HL-60 (cell line): ENCODE measurements around the gene BMAL1.

Experiments used
- DNase-seq, 2 experiments: peaks; one replicate each; pipeline ENCODE4 v3.0.0-alpha.2; 2010 to 2020; ENCODE audit warnings: low read depth in 1 of 2, low spot score in 1 of 2
- H3K27ac ChIP-seq: fragments of 250-450 bp; sonication (Bioruptor Pico); replicated peaks from 2 replicates; pipeline ENCODE4 v1.5.1; 2020; ENCODE audit warnings: mild to moderate bottlenecking, moderate library complexity
- H3K27me3 ChIP-seq: fragments of 250-450 bp; sonication (Bioruptor Pico); 2 replicates; pipeline ENCODE4 v1.5.1; 2021; ENCODE audit warnings: mild to moderate bottlenecking, moderate library complexity; ENCODE audit not compliant: insufficient read depth, poor library complexity, severe bottlenecking
- H3K4me3 ChIP-seq: replicated peaks from 2 replicates; pipeline ENCODE4 v1.5.1; 2011; ENCODE audit warnings: mild to moderate bottlenecking, control low read depth, low read length; ENCODE audit not compliant: insufficient read depth
- CTCF ChIP-seq: IDR thresholded peaks from one replicate; pipeline ENCODE4 v1.5.1; 2011; ENCODE audit warnings: low read length, control low read depth, inconsistent platforms; ENCODE audit not compliant: insufficient read depth
- GABPA ChIP-seq: IDR thresholded peaks from 2 replicates; pipeline ENCODE4 v1.6.1; 2012; ENCODE audit warnings: low read depth
- POLR2AphosphoS5 ChIP-seq: IDR thresholded peaks from 2 replicates; pipeline ENCODE4 v1.6.1; 2012; ENCODE audit warnings: low read depth
- REST ChIP-seq: IDR thresholded peaks from 2 replicates; pipeline ENCODE4 v1.6.1; 2012; ENCODE audit warnings: low read depth; ENCODE audit not compliant: insufficient replicate concordance
- SPI1 ChIP-seq: IDR thresholded peaks from 2 replicates; pipeline ENCODE4 v1.6.1; 2012; ENCODE audit warnings: low read depth, mild to moderate bottlenecking, borderline replicate concordance

Gene BMAL1

GRCh38 chr11:13329670-13330356, 52.2 kb downstream of the BMAL1 start:
- DNase-seq: no peak
- no peak overlapping the region for H3K4me3 ChIP-seq
- no peak overlapping the region for H3K27ac ChIP-seq
- H3K27me3 ChIP-seq: no peaks in the 10 kb centered on the region
- TF ChIP-seq SPI1 (no peak), POLR2AphosphoS5 (no peak), REST (no peak), GABPA (no peak), CTCF (no peak)

GRCh38 chr11:13332124-13332523, 54.5 kb downstream of the BMAL1 start:
- Histone ChIP-seq H3K4me3 (no peak overlapping the region), H3K27ac (no peak overlapping the region), H3K27me3 (no peaks in the 10 kb centered on the region)
- DNase-seq: no peak
- TF ChIP-seq SPI1 (no peak), CTCF (no peak), GABPA (no peak), POLR2AphosphoS5 (no peak), REST (no peak)

GRCh38 chr11:13333456-13333957, 55.9 kb downstream of the BMAL1 start:
- peak; percentile 44 to 55 for DNase-seq
- H3K4me3 ChIP-seq: no peak overlapping the region

More at GRCh38 chr11:13333456-13333957, 55.9 kb downstream of the BMAL1 start:
- Histone ChIP-seq H3K27me3 (no peaks in the 10 kb centered on the region), H3K27ac (no peak overlapping the region)
- TF ChIP-seq POLR2AphosphoS5 (no peak), SPI1 (peak; percentile 47; the same call in 1 of the 2 replicates), CTCF (no peak), GABPA (no peak), REST (no peak)
